ENCODE data around the gene CNTNAP2.

DNA sequence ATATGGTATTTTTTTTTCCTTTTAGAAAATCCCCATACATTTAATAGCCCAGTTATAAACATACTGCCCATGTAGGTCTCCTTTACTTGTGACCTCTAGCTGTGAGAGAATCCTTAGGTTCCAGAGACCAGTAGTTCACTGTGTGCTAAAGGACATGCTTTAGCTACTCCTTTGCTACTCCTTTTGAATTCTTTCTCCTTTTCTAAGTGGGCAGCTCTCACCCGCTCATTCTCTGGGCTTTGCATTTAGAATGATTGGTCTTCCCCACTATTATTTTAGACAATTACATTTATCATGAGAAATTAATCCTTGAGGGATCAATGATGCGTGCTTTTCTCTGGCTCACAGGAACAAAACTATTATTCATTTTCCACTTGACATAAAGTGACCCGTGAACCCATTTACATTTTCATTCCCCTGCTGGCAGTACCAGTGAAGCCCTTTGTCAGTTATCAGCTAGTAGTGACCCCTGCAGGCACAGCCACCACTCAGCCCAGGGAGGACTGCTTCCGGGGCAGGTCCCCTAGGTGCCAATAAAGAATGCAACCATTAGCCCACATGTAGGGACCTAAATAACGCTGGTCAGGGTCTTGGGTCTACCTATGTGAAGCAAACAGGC lies 844.3 kb downstream of the CNTNAP2 start:
- TF ChIP-seq POLR2A (IDR thresholded peaks at IDR 0.05): no peak
- no peak for TF ChIP-seq CTCF (IDR thresholded peaks at IDR 0.05)

Data from tibial nerve (tissue), 3 donors.